22Rv1 (cell line): ENCODE measurements around the gene BCL2L11.

Experiments used
- H3K27ac ChIP-seq: fragments of 450-650 bp; 2 replicates; pipeline ENCODE4 v1.5.1; 2017
- CTCF ChIP-seq: fragments of 450-650 bp; IDR thresholded peaks from 2 replicates; pipeline ENCODE4 v1.5.1; 2017; ENCODE audit warnings: mild to moderate bottlenecking
- ZFX ChIP-seq: fragments of 450-650 bp; IDR thresholded peaks from 2 replicates; pipeline ENCODE4 v1.6.1; 2017; ENCODE audit warnings: antibody characterized with exemption, borderline replicate concordance

Gene BCL2L11

GRCh38 chr2:111099402-111099801 is 21.3 kb upstream of the BCL2L11 start:
- TF ChIP-seq ZFX (no peak), CTCF (no peak)
- no peak overlapping the region for H3K27ac ChIP-seq

GRCh38 chr2:111100087-111100764 is 20.5 kb upstream of the BCL2L11 start:
- H3K27ac ChIP-seq: no peak overlapping the region
- TF ChIP-seq CTCF: no peak
- TF ChIP-seq ZFX: no peak

GRCh38 chr2:111100765-111101162 is 19.9 kb upstream of the BCL2L11 start:
- H3K27ac ChIP-seq: no peak overlapping the region
- TF ChIP-seq CTCF (no peak), ZFX (no peak)

- no peak overlapping the region for H3K27ac ChIP-seq
- no peak for TF ChIP-seq ZFX
- no peak for TF ChIP-seq CTCF
These were observed 19.1 kb upstream of the BCL2L11 start for GRCh38 chr2:111101592-111101991.

- TF ChIP-seq ZFX (no peak), CTCF (no peak)
These were observed 18.5 kb upstream of the BCL2L11 start for GRCh38 chr2:111102216-111102615.

GRCh38 chr2:111105926-111106325 is 14.8 kb upstream of the BCL2L11 start:
- TF ChIP-seq ZFX (no peak), CTCF (no peak)
- no peak overlapping the region for H3K27ac ChIP-seq

More at GRCh38 chr2:111102216-111102615, 18.5 kb upstream of the BCL2L11 start:
- H3K27ac ChIP-seq: no peak overlapping the region

GRCh38 chr2:111106706-111107105 is 14.0 kb upstream of the BCL2L11 start:
- H3K27ac ChIP-seq: no peak overlapping the region
- TF ChIP-seq ZFX (no peak), CTCF (no peak)
